Choroid plexus epithelial cell (primary cell): ENCODE measurements around the gene BEST1.

Experiments used
- DNase-seq: peaks from one replicate; pipeline ENCODE4 v3.0.0-alpha.2; 2010; ENCODE audit warnings: low read depth
- H3K4me3 ChIP-seq: 2 replicates; pipeline ENCODE4 v1.5.1; 2011; ENCODE audit warnings: low read depth, mild to moderate bottlenecking, control low read depth, low read length, moderate library complexity
- TF ChIP-seq, protein P1 (sequence below): conservative IDR thresholded peaks from 2 replicates; pipeline ENCODE4 v1.5.1; 2011; ENCODE audit warnings: low read depth, mild to moderate bottlenecking, control low read depth, inconsistent platforms, low read length, moderate library complexity

Gene BEST1

DNA sequence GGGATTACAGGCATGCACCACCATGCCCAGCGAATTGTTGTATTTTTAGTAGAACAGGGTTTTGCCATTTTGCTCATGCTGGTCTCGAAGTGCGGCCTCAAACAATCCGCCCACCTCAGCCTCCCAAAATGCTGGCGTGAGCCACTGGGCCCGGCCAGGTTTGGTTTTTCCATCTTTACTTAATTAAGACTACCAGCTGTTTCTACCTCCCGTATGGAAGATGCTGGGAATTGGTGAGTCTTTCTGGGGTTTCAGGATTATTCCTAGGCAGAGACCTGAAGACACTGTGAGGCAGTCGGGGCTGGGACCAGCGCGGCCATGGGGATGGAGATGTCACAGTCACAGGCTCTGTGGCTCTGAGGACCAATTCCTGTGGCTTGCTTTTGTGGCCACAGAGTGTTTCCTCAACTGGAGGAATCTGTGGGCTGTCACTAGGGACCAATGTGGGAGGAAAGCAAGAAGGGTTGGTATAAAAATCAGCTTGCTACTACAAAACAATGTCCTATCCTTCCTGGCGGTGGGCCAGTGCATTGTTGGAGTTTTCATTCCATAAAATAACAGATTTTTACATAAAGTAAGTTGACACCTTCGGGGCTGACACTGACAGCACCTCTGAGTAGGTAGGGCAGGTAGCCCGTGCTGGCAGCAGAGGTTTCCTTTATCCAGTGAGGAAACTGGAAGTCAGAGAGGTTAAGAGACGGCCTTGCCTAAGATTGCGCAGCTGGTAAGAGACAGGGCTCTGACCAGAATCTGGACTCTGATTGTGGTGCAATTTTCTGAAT lies 25.7 kb downstream of the BEST1 start:
- no peak overlapping the region for H3K4me3 ChIP-seq
- TF ChIP-seq, protein P1, sequence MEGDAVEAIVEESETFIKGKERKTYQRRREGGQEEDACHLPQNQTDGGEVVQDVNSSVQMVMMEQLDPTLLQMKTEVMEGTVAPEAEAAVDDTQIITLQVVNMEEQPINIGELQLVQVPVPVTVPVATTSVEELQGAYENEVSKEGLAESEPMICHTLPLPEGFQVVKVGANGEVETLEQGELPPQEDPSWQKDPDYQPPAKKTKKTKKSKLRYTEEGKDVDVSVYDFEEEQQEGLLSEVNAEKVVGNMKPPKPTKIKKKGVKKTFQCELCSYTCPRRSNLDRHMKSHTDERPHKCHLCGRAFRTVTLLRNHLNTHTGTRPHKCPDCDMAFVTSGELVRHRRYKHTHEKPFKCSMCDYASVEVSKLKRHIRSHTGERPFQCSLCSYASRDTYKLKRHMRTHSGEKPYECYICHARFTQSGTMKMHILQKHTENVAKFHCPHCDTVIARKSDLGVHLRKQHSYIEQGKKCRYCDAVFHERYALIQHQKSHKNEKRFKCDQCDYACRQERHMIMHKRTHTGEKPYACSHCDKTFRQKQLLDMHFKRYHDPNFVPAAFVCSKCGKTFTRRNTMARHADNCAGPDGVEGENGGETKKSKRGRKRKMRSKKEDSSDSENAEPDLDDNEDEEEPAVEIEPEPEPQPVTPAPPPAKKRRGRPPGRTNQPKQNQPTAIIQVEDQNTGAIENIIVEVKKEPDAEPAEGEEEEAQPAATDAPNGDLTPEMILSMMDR = no peak
- no peak for DNase-seq

GRCh38 chr11:61976420-61976800 lies 26.3 kb downstream of the BEST1 start:
- TF ChIP-seq, protein P1 = no peak
- no peak overlapping the region for H3K4me3 ChIP-seq
- no peak for DNase-seq

GRCh38 chr11:61976813-61977475 lies 26.8 kb downstream of the BEST1 start:
- TF ChIP-seq, protein P1 = no peak
- H3K4me3 ChIP-seq = no peak overlapping the region
- no peak for DNase-seq

GRCh38 chr11:61978703-61979661 lies 28.8 kb downstream of the BEST1 start:
- H3K4me3 ChIP-seq = no peak overlapping the region
- TF ChIP-seq, protein P1 = no peak
- peak; percentile 72 for DNase-seq

DNA sequence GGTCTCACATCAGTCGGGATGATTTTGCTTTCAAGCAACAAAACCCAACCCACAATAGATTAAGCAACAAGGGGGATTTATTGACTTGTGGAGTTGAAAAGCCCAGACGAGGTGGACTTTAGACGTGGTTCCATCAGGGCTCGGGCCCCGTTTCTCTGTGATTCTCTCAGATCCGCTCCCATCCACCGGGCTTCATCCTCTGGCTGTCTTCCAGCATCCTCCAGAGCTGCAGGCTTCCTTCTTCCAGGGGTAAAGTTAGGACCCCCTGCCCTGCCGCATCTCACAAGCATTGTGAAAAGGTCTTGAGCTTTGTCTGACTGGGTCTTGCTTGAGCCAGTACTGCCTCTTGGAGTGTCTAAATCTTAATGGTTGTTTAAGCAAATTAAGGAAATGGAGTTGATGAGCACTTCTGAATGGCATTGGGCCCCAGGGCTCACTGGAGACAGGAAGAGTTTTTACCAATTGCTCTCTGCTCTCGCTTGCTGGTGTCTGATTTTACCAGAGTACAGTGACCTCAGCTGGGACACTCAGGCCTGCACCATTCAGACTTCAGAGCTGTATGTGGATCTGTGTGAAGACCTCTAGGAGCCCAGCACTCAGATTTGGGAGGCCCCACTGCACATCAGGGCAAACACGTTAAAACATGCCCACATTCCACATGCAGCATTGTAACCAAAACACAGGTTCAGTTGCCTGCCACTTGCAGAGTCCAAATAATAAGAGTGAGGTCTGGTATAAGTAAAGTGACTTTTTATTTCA lies 30.8 kb downstream of the BEST1 start:
- H3K4me3 ChIP-seq = no peak overlapping the region
- TF ChIP-seq, protein P1 = no peak
- no peak for DNase-seq

- no peak for DNase-seq
- H3K4me3 ChIP-seq = no peak overlapping the region
- TF ChIP-seq, protein P1 = no peak
Measured at GRCh38 chr11:61983419-61983818, 33.3 kb downstream of the BEST1 start.
